GM12892 (cell line): ENCODE data around the gene C2CD4D.

Experiments used
- POLR2A ChIP-seq: IDR thresholded peaks from 2 replicates; pipeline ENCODE4 v1.6.1; 2011; ENCODE audit warnings: low read depth, low read length, control low read depth
- TAF1 ChIP-seq: IDR thresholded peaks from 2 replicates; pipeline ENCODE4 v1.6.1; 2011; ENCODE audit warnings: low read depth, mild to moderate bottlenecking, control low read depth, low read length, borderline replicate concordance

- no peak for TF ChIP-seq POLR2A
- TF ChIP-seq TAF1: no peak
Observed at GRCh38 chr1:151846686-151847237, 7.1 kb upstream of the C2CD4D start.
